H9 (cell line): ENCODE measurements around the gene TRERF1. TPM values are rescaled to one million over a fixed set of nuclear protein-coding genes. Genes with fewer than 3 reads are reported as not detected.

ENCODE experiments used
- DNase-seq: peaks from one replicate; pipeline ENCODE4 v3.0.0-alpha.2; 2017
- H2AFZ ChIP-seq: one replicate; pipeline ENCODE4 v1.6.1; 2013; ENCODE audit warnings: mild to moderate bottlenecking, low read length, control low read depth, moderate library complexity
- H2AK5ac ChIP-seq: 2 replicates; pipeline ENCODE4 v1.6.1; 2013; ENCODE audit warnings: low read length, control low read depth, mixed read lengths; ENCODE audit not compliant: insufficient read length
- H2BK120ac ChIP-seq: one replicate; pipeline ENCODE4 v1.6.1; 2013; ENCODE audit warnings: low read depth, mild to moderate bottlenecking, low read length, control low read depth, inconsistent platforms; ENCODE audit not compliant: poor library complexity, severe bottlenecking
- H2BK12ac ChIP-seq: 2 replicates; pipeline ENCODE4 v1.6.1; 2013; ENCODE audit warnings: low read length, control low read depth, mixed read lengths, low read depth; ENCODE audit not compliant: insufficient read length
- H2BK15ac ChIP-seq: 2 replicates; pipeline ENCODE4 v1.6.1; 2013; ENCODE audit warnings: low read depth, low read length, control low read depth
- H2BK20ac ChIP-seq: one replicate; pipeline ENCODE4 v1.6.1; 2013; ENCODE audit warnings: low read depth, mild to moderate bottlenecking, low read length, control low read depth, inconsistent platforms; ENCODE audit not compliant: poor library complexity, severe bottlenecking
- H2BK5ac ChIP-seq: 2 replicates; pipeline ENCODE4 v1.6.1; 2013; ENCODE audit warnings: low read length, control low read depth, mixed read lengths; ENCODE audit not compliant: insufficient read length
- H3K14ac ChIP-seq: 2 replicates; pipeline ENCODE4 v1.6.1; 2013; ENCODE audit warnings: low read length, control low read depth; ENCODE audit not compliant: insufficient read depth
- H3K18ac ChIP-seq: 2 replicates; pipeline ENCODE4 v1.6.1; 2013; ENCODE audit warnings: low read depth, mild to moderate bottlenecking, mixed read lengths, low read length, control low read depth; ENCODE audit not compliant: insufficient read length
- H3K23ac ChIP-seq: 2 replicates; pipeline ENCODE4 v1.6.1; 2013; ENCODE audit warnings: low read length, control low read depth, mixed read lengths, low read depth; ENCODE audit not compliant: insufficient read length
- H3K23me2 ChIP-seq: 2 replicates; pipeline ENCODE4 v1.6.1; 2013; ENCODE audit warnings: low read depth, mild to moderate bottlenecking, mixed read lengths, low read length, control low read depth; ENCODE audit not compliant: insufficient read length, poor library complexity, severe bottlenecking
- H3K27ac ChIP-seq: 2 replicates; pipeline ENCODE4 v1.5.1; 2013; ENCODE audit warnings: low read length, control low read depth, mixed read lengths, low read depth; ENCODE audit not compliant: insufficient read length
- H3K27me3 ChIP-seq: 2 replicates; pipeline ENCODE4 v1.6.1; 2013; ENCODE audit warnings: low read length, control low read depth, inconsistent platforms; ENCODE audit not compliant: insufficient read depth
- H3K4ac ChIP-seq: 2 replicates; pipeline ENCODE4 v1.6.1; 2013; ENCODE audit warnings: low read depth, mild to moderate bottlenecking, control low read depth, inconsistent platforms, low read length, moderate library complexity
- H3K4me1 ChIP-seq: 2 replicates; pipeline ENCODE4 v1.6.1; 2013; ENCODE audit warnings: low read length, control low read depth, inconsistent platforms; ENCODE audit not compliant: insufficient read depth
- H3K4me2 ChIP-seq: 2 replicates; pipeline ENCODE4 v1.6.1; 2013; ENCODE audit warnings: low read length, control low read depth, mixed read lengths; ENCODE audit not compliant: insufficient read length, insufficient read depth
- H3K56ac ChIP-seq: 2 replicates; pipeline ENCODE4 v1.6.1; 2013; ENCODE audit warnings: low read depth, mild to moderate bottlenecking, mixed read lengths, low read length, control low read depth; ENCODE audit not compliant: insufficient read length
- H3K79me1 ChIP-seq: 2 replicates; pipeline ENCODE4 v1.6.1; 2013; ENCODE audit warnings: low read depth, mild to moderate bottlenecking, moderate library complexity, low read length, control low read depth, inconsistent platforms; ENCODE audit not compliant: insufficient read depth, poor library complexity, severe bottlenecking
- H3K79me2 ChIP-seq: 2 replicates; pipeline ENCODE4 v1.6.1; 2013; ENCODE audit warnings: low read length, control low read depth, inconsistent platforms; ENCODE audit not compliant: insufficient read depth
- H3K9ac ChIP-seq: 2 replicates; pipeline ENCODE4 v1.6.1; 2013; ENCODE audit warnings: low read length, control low read depth, mixed read lengths; ENCODE audit not compliant: insufficient read length; ENCODE audit errors: extremely low read depth
- H3K9me3 ChIP-seq: one replicate; pipeline ENCODE4 v1.6.1; 2013; ENCODE audit warnings: low read depth, low read length, inconsistent platforms; ENCODE audit not compliant: control insufficient read depth
- H3T11ph ChIP-seq: one replicate; pipeline ENCODE4 v1.6.1; 2013; ENCODE audit warnings: mild to moderate bottlenecking, low read length, control low read depth, inconsistent platforms
- H4K20me1 ChIP-seq: one replicate; pipeline ENCODE4 v1.6.1; 2013; ENCODE audit not compliant: control insufficient read depth, insufficient read length, insufficient read depth
- H4K5ac ChIP-seq: 2 replicates; pipeline ENCODE4 v1.6.1; 2013; ENCODE audit warnings: low read depth, mild to moderate bottlenecking, mixed read lengths, low read length, control low read depth; ENCODE audit not compliant: insufficient read length
- H4K8ac ChIP-seq: replicated peaks from 2 replicates; pipeline ENCODE4 v1.6.1; 2013; ENCODE audit warnings: low read length, control low read depth, mixed read lengths, low read depth; ENCODE audit not compliant: insufficient read length
- H4K91ac ChIP-seq: 2 replicates; pipeline ENCODE4 v1.6.1; 2013; ENCODE audit warnings: low read depth, mild to moderate bottlenecking, moderate library complexity, mixed read lengths, low read length, control low read depth; ENCODE audit not compliant: insufficient read length
- H3K27ac Mint-ChIP-seq, 3 experiments: 2 replicates in 2 of 3; 3 replicates in 1 of 3; pipeline ENCODE4 v1.8.0; 2020 to 2021; ENCODE audit warnings: mixed read lengths in 3 of 3, mild to moderate bottlenecking in 1 of 3, moderate library complexity in 1 of 3
- H3K27me3 Mint-ChIP-seq: 2 replicates; pipeline ENCODE4 v1.8.0; 2021; ENCODE audit warnings: low read depth, mild to moderate bottlenecking, moderate library complexity, mixed read lengths
- H3K36me3 Mint-ChIP-seq, 3 experiments: 2 replicates in 2 of 3; 3 replicates in 1 of 3; pipeline ENCODE4 v1.8.0; 2020 to 2021; ENCODE audit warnings: low read depth in 3 of 3, mixed read lengths in 3 of 3; ENCODE audit not compliant: insufficient read depth in 1 of 3
- H3K4me1 Mint-ChIP-seq, 2 experiments: 2 replicates each; pipeline ENCODE4 v1.8.0; 2020; ENCODE audit warnings: mixed read lengths in 2 of 2
- H3K4me3 Mint-ChIP-seq, 2 experiments: 2 replicates in 1 of 2; 3 replicates in 1 of 2; pipeline ENCODE4 v1.8.0; 2020 to 2021; ENCODE audit warnings: mild to moderate bottlenecking in 2 of 2, mixed read lengths in 2 of 2, moderate library complexity in 1 of 2
- H3K9me3 Mint-ChIP-seq, 2 experiments: 2 replicates in 1 of 2; 3 replicates in 1 of 2; pipeline ENCODE4 v1.8.0; 2020; ENCODE audit warnings: mild to moderate bottlenecking in 2 of 2, mixed read lengths in 2 of 2, moderate library complexity in 1 of 2
- WGBS: extraction: QIAGEN DNeasy Blood & Tissue Kit; methylation state at CpG from one replicate; pipeline ENCODE4 v1.1.7; 2013; ENCODE audit warnings: missing lambda C conversion rate, low lambda C conversion rate, mixed read lengths; ENCODE audit not compliant: insufficient read length; ENCODE audit errors: extremely low coverage; 5-methylcytosine and 5-hydroxymethylcytosine counted together
- total RNA-seq: library from RNA; stranded (reverse); gene quantifications from 2 replicates; pipeline ENCODE4 v1.2.1, GENCODE V29; 2021
- TF ChIP-seq, protein P1 (sequence below): fragments of 200-600 bp; sonication (generic); conservative IDR thresholded peaks from 3 replicates; pipeline ENCODE4 v1.8.0; 2021; ENCODE audit warnings: antibody characterized with exemption, mild to moderate bottlenecking

Gene TRERF1
- total RNA-seq, 1 experiment from 2014 or later, result 19.7 TPM

DNA sequence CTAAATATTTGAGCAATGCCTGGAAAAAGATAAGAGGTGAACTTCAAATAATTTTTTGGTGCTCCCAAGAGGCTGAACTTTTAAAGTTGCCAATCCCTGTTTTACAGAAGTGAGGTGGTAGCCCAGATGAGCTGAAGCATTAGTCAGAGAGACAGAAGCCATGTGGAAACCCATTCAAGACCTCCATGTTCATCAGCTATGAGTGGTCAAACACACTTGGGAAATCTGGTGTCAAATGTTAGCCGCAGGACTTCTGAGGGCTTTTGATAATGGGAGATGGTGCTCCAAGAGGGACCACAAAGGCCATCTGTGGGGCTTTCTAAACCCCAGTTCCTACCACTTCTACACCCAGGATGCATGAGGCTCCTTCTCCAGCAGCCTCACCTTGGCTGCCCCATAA is 156.5 kb downstream of the TRERF1 start:
- H3K79me1 ChIP-seq, result peaks cover 3% of the 10 kb centered on the region
- H3K36me3 Mint-ChIP-seq, result peaks cover 12 to 39% (median 37%) of the 10 kb centered on the region in 3 experiments; a peak in 6 of 7 replicates
- no peaks in the 10 kb centered on the region for H3K27me3 ChIP-seq
- no peak overlapping the region for H2BK5ac ChIP-seq
- H3K4me1 ChIP-seq, result no peaks in the 10 kb centered on the region
- H3K4me2 ChIP-seq, result no peak overlapping the region
- H3K23ac ChIP-seq, result no peak overlapping the region
- no peaks in the 10 kb centered on the region for H4K20me1 ChIP-seq
- H3K56ac ChIP-seq, result no peak overlapping the region
- TF ChIP-seq, protein P1, sequence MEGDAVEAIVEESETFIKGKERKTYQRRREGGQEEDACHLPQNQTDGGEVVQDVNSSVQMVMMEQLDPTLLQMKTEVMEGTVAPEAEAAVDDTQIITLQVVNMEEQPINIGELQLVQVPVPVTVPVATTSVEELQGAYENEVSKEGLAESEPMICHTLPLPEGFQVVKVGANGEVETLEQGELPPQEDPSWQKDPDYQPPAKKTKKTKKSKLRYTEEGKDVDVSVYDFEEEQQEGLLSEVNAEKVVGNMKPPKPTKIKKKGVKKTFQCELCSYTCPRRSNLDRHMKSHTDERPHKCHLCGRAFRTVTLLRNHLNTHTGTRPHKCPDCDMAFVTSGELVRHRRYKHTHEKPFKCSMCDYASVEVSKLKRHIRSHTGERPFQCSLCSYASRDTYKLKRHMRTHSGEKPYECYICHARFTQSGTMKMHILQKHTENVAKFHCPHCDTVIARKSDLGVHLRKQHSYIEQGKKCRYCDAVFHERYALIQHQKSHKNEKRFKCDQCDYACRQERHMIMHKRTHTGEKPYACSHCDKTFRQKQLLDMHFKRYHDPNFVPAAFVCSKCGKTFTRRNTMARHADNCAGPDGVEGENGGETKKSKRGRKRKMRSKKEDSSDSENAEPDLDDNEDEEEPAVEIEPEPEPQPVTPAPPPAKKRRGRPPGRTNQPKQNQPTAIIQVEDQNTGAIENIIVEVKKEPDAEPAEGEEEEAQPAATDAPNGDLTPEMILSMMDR, result no peak
- H3K9ac ChIP-seq, result no peak overlapping the region
- H3K9me3 ChIP-seq, result no peaks in the 10 kb centered on the region
- H3K23me2 ChIP-seq, result no peaks in the 10 kb centered on the region
- no peak overlapping the region for H3K4ac ChIP-seq
- no peaks in the 10 kb centered on the region for H3K4me1 Mint-ChIP-seq
- H2BK15ac ChIP-seq, result no peak overlapping the region
- no peak overlapping the region for H2AK5ac ChIP-seq
- no peak overlapping the region for H3K27ac ChIP-seq
- no peak overlapping the region for H2BK12ac ChIP-seq
- no peak overlapping the region for H3K4me3 Mint-ChIP-seq
- H4K5ac ChIP-seq, result no peak overlapping the region
- H3T11ph ChIP-seq, result no peak overlapping the region
- no CpG with 5 or more reads among the region's 1 CpG for WGBS
- no peak overlapping the region for H2BK20ac ChIP-seq
- H4K91ac ChIP-seq, result no peak overlapping the region
- no peak overlapping the region for H2BK120ac ChIP-seq
- no peak for DNase-seq
- no peaks in the 10 kb centered on the region for H3K9me3 Mint-ChIP-seq
- H3K14ac ChIP-seq, result no peak overlapping the region
- H2AFZ ChIP-seq, result no peak overlapping the region
- no peaks in the 10 kb centered on the region; the same call in 1 of the 2 replicates for H3K79me2 ChIP-seq
- H4K8ac ChIP-seq, result no peak overlapping the region
- no peak overlapping the region for H3K18ac ChIP-seq
- no peak overlapping the region for H3K27ac Mint-ChIP-seq
- no peaks in the 10 kb centered on the region for H3K27me3 Mint-ChIP-seq
